Activated naive CD4-positive, alpha-beta T cell (primary cell): Measurements from ENCODE around the gene LRRC46.

Experiments used
- DNase-seq, 4 experiments: peaks; one replicate each; lab custom pipeline; 2025; lab: John Stamatoyannopoulos, UW

Gene LRRC46

DNA sequence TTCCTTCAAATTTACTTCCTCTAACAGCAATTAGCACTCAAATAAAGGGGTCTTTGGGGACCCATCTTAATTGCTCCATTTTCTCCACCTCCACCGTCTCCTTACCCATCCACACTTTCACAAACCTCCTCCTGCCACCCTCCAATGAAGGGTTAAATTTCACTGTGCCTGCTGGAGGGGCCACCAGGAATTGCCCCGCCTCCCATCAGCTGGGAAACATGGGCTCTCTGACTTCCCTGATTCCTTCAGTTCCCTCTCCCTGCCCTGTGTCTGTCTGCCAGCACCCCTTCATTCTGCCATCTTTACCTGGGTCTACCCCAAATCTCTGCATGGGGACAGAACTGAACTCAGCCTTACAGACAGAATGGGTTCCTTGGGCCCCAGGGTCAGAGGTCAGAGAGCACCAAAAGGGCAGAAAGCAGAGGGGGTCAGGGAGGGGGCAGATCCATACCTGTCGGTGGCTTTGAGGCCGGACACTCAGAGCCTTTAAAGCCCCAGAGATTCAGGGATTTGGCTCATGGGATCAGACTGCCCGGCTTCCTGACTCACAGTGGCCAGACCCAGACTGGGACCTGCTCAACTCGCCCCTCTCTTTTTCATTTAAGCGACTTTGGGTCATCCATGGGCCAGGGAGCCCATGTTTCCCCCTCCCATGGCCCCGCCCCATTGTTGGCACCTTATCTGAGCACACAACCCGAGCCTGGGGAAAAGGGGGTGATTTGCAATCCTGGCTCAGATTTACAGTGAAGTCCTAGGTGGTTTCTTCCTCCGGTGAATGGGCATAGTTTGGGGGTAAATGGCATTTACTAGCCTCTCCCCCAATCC lies 46.9 kb downstream of the LRRC46 start:
- no peak for DNase-seq

DNA sequence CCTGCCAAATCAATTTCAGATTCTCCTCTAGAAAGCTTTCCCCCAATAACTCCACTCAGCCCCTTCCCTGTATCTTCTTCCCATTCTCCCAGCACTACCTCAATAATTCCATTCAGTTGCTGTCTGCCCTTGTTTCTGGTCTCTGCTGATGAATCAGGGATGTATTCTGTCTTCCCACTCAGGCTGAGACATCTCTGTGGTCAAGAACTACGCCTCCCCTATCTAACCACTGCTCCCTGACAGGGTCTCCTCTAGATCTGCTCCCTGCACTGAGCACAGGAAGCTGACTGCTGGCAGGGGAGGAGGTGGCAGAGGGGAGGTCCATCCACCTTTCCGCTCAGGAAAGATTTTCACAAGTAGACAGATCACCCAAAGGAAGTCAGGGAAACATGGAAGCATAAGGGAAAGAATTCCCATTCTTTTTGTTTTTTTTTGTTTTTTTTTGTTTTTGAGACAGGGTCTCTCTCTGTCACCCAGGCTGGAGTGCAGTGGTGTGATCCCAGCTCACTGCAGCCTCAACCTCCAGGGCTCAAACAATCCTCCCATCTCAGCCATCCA lies 47.6 kb downstream of the LRRC46 start:
- DNase-seq = no peak

DNA sequence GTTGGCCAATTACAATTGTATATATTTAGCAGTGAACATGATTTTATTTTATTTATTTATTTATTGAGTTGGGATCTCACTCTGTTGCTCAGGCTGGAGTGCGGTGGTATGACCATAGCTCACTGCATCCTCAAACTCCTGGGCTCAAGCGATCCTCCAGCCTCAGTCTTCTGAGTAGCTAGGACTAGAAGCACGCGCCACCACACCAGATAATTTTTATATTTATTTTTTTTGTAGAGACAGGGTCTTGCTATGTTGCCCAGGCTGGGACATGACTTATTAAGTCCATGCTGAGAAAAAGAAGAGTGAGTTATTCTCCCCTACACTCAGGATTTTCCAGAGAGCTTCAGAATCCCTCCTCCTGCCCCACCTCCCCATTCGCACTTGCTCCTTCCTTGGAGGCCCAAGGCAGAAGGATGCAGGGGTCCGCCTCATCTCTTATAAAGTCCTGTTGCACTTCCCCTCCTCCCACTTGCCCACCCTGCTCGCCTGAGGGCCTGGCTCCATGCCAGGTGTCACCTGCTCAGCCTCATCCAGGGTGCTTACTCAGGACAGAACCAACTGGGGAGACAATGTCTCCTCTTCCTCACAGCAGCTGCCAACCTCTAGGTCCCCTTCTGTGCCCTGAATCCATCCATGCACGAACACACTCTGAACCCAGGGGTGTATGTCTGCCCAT lies 48.4 kb downstream of the LRRC46 start:
- no peak for DNase-seq

DNA sequence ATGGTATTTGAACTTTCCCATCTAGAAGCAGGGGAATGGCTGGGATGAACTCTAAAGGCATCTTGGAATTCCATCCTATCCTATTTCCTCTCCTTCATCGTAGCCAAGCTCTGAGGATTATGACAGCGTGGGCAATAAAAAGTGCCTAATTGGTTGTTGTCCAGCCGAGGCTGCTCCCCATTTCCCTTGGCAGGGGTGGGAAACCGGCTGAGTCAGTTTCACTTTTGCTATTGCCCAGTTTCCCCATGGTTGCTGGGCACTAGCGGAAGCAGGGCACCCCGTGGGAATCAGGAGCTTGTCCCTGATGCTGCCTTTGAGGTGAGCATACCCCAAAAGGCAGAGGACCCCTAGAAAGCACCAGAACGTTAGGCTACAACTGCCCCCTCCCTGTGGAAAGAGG lies 50.8 kb downstream of the LRRC46 start:
- no peak for DNase-seq

DNA sequence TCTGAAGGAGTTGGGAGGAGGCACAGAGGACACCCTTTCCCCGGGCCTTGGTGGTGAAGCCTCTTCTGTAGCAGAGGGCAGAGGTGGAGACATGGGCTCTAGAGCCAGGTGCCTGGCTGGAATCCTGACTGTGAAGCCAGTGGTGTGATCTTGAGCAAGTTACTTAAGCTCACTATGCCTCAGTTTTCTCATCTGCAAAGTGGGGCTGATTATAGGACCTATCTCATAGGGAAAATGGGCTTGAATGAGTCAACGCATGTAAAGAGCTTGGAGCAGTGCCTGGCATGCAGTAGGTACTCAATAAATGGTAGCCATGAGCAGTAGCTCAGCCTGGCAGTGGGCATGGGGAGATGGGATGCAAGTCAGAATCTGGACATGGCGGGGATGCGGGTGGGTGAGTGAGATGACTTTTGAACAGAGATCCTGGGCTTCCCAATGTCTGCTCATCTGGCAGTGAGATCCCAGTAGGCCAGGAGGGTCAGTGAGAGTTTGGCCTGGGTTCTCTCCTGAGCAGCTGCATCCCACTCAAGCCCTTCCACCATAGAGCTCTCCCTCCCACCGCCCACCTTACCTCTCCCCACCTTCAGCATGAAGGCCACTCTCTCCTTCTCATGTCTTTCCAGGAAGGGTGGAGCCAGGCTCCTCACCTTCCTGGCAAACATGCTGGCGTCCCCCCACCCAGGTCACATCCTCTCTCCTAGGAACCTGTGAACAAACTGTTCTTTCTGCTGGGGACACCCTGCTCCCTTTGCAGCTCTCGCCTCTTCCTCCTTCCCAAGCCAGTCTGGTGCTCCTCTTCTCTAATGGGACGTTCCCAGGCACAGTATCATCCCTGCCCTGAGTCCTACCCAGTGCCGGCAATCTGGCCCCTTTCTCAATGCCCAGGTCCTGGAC lies 51.5 kb downstream of the LRRC46 start:
- DNase-seq = no peak

DNA sequence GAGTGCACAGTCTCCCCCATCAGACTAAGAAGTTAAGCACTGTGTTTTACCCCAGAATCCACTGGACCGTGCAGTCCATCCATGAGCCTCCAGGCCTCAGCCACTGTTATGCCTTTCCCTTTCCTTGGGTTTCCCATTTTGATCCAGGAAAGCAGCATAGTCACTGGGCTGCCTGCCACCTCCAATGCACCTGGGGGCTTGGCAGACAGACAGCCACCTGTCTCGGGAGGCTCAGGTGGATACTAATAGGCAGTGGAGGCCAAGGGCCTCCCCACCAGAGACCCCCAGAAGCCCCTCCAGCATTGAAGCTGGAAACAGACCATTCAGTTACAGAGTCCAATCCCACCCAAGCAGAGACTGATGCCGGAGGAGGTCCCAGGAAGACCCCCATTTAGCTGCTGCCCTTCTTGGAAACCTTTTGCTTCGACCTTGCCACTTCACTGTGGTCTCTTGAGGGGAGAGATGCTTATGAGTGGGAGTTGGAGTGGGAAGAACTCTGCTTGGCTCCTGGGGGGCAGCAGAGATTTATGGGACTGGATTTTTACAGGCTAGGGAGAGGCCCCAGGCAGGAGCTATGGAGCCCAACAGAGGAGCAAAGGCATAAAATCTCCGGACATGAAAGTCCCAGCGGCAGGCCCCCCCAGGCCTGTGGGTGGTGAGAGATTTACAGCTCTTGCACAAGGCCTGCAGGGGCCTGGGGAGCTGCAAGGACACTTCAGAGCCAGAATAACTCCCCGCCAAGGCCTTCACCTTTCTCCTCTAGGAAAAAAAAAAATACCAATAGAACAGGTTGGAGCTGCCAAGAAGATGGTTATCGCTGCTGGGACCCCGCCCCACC lies 52.3 kb downstream of the LRRC46 start:
- DNase-seq = no peak

DNA sequence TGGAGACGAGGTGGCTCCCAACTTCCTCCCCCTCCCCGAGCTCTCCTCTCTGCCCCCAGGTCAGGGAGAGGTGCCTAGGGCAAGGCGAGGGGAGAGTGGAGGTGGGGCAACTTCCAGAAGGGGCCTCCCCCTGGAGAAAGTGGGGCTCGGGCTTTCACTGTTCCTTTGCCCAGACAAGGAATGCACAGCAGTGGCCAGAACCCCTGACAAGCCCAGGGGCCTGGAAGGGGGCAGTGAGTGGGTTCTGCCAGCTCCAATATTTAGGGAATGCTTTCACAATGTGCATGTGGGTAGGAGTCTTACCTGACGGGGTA lies 52.9 kb downstream of the LRRC46 start:
- no peak for DNase-seq

DNA sequence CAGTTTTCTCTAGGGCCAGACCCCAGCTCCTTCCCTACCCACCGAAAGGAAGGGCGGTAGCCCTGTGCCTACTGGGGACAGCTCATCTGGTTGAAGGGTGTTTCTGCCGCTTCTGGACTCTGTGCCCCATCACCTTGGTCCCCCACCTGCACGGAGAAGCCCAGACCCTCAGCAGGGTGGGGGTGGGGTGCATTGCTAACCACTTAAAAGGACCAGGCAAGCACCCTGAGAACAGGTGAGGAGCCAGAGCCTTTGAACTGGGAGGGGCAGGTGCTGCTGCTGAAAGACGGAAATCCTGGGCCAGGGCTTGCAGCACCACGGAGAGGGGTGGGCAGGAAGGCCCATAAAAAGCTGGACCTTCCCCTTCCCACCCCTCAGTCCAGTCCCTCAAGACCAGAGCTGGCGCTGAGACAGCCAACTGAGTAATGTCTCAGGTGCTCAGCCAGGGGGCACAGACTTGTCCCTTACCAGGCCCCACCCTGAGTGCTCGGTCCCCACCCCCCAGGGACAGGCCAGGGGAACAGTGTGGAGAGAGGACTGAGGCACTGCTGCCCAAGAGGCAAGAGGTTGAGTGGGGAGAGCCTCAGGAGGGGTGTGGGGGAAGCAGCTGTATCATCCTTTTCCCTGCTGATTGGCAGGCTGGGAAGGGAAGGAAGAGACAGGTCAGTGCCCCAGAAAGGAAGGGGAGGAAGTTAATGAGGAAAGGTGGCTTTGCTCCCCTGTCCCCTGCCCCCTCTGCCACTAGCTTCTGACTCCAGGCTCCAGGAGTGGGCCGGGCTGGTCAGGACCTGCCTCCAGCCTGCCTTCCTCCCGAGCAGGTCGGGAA lies 53.6 kb downstream of the LRRC46 start:
- peak in 1 of 4 experiments; percentile 4 for DNase-seq
